IMR-90 (cell line): ENCODE measurements around the gene EIF4G3. TPM values are rescaled to one million over a fixed set of nuclear protein-coding genes. Genes with fewer than 3 reads are reported as not detected.

Source experiments
- ATAC-seq: fragments of 200-7000 bp; cut with Tn5 transposase; 2 replicates; pipeline ENCODE4 v1.9.1; 2020; ENCODE audit warnings: low read depth, mild to moderate bottlenecking, moderate library complexity
- BruUV-seq: library from RNA; stranded (reverse); fragments of 400-500 nt; replicated peaks from 2 replicates; lab custom pipeline; 2021; lab: Mats Ljungman, UMichigan
- CTCF ChIA-PET: fragments of 300-600 bp; formaldehyde crosslinking; extraction: SDS; loops from one replicate; lab custom pipeline; 2021; ENCODE audit warnings: antibody characterized with exemption; lab: Yijun Ruan, JAX
- POLR2A ChIA-PET: fragments of 300-600 bp; sonication (Branson Sonifier 250); formaldehyde crosslinking; loops from one replicate; lab custom pipeline; 2022; ENCODE audit warnings: antibody characterized with exemption; ENCODE audit not compliant: unreplicated experiment; lab: Charles Lee
- DNase-seq: peaks from one replicate; pipeline ENCODE4 v3.0.0; 2013
- H2AFZ ChIP-seq: replicated peaks from 2 replicates; pipeline ENCODE3; 2013; ENCODE audit warnings: low read length, mild to moderate bottlenecking; ENCODE audit not compliant: poor library complexity
- H2AK5ac ChIP-seq: 2 replicates; pipeline ENCODE4 v1.6.1; 2013; ENCODE audit warnings: low read depth, low read length, inconsistent platforms
- H2AK9ac ChIP-seq: replicated peaks from 2 replicates; pipeline ENCODE3; 2013; ENCODE audit warnings: mild to moderate bottlenecking, low read depth, low read length, moderate library complexity; ENCODE audit not compliant: poor library complexity
- H2BK120ac ChIP-seq: 2 replicates; pipeline ENCODE4 v1.6.1; 2013; ENCODE audit warnings: low read depth, low read length, inconsistent platforms
- H2BK15ac ChIP-seq: 3 replicates; pipeline ENCODE4 v1.6.1; 2013; ENCODE audit warnings: low read depth, low read length, inconsistent platforms
- H2BK20ac ChIP-seq: 2 replicates; pipeline ENCODE4 v1.6.1; 2013; ENCODE audit warnings: low read depth, mild to moderate bottlenecking, inconsistent platforms, low read length, moderate library complexity
- H2BK5ac ChIP-seq: 2 replicates; pipeline ENCODE4 v1.6.1; 2013; ENCODE audit warnings: mild to moderate bottlenecking, low read depth, low read length, inconsistent platforms; ENCODE audit not compliant: poor library complexity, severe bottlenecking
- H3K14ac ChIP-seq: replicated peaks from 2 replicates; pipeline ENCODE4 v1.6.1; 2013; ENCODE audit warnings: low read depth, low read length, inconsistent platforms
- H3K18ac ChIP-seq: 2 replicates; pipeline ENCODE4 v1.6.1; 2013; ENCODE audit warnings: low read depth, low read length, control low read depth
- H3K23ac ChIP-seq: 2 replicates; pipeline ENCODE4 v1.6.1; 2013; ENCODE audit warnings: low read depth, low read length, inconsistent platforms
- H3K27ac ChIP-seq: 2 replicates; pipeline ENCODE4 v1.5.1; 2013; ENCODE audit warnings: mild to moderate bottlenecking, control low read depth, low read length; ENCODE audit not compliant: insufficient read depth
- H3K27me3 ChIP-seq: 2 replicates; pipeline ENCODE4 v1.6.1; 2013; ENCODE audit warnings: low read length; ENCODE audit not compliant: control insufficient read depth, insufficient read depth
- H3K36me3 ChIP-seq: 2 replicates; pipeline ENCODE4 v1.6.1; 2013; ENCODE audit warnings: low read length, mixed read lengths; ENCODE audit not compliant: control insufficient read depth, insufficient read depth
- H3K4ac ChIP-seq: 2 replicates; pipeline ENCODE4 v1.6.1; 2013; ENCODE audit warnings: low read depth, low read length, inconsistent platforms
- H3K4me1 ChIP-seq: 2 replicates; pipeline ENCODE4 v1.6.1; 2013; ENCODE audit warnings: low read length, mixed read lengths; ENCODE audit not compliant: control insufficient read depth, insufficient read depth
- H3K4me2 ChIP-seq: 2 replicates; pipeline ENCODE4 v1.6.1; 2013; ENCODE audit warnings: low read depth, mild to moderate bottlenecking, control low read depth, low read length, moderate library complexity
- H3K4me3 ChIP-seq: 2 replicates; pipeline ENCODE4 v1.5.1; 2013; ENCODE audit warnings: low read depth, mild to moderate bottlenecking, control low read depth, low read length, moderate library complexity; ENCODE audit not compliant: insufficient read depth
- H3K56ac ChIP-seq: 2 replicates; pipeline ENCODE4 v1.6.1; 2013; ENCODE audit warnings: low read length, inconsistent platforms; ENCODE audit not compliant: insufficient read depth; ENCODE audit errors: extremely low read depth
- H3K79me1 ChIP-seq, 2 experiments: 2 replicates each; pipeline ENCODE4 v1.6.1; 2013; ENCODE audit warnings: low read length in 2 of 2, inconsistent platforms in 1 of 2, low read depth in 1 of 2
- H3K9ac ChIP-seq: 2 replicates; pipeline ENCODE4 v1.6.1; 2013; ENCODE audit warnings: low read depth, low read length, control low read depth
- H3K9me1 ChIP-seq: 2 replicates; pipeline ENCODE4 v1.6.1; 2013; ENCODE audit warnings: low read length, inconsistent platforms; ENCODE audit not compliant: insufficient read depth
- H3K9me3 ChIP-seq: 2 replicates; pipeline ENCODE4 v1.6.1; 2013; ENCODE audit warnings: low read length; ENCODE audit not compliant: control insufficient read depth, insufficient read depth
- H4K20me1 ChIP-seq: 2 replicates; pipeline ENCODE4 v1.6.1; 2013; ENCODE audit warnings: low read length, inconsistent platforms; ENCODE audit not compliant: insufficient read depth
- H4K5ac ChIP-seq: 2 replicates; pipeline ENCODE4 v1.6.1; 2013; ENCODE audit warnings: mild to moderate bottlenecking, low read depth, low read length, control low read depth
- H4K8ac ChIP-seq, 2 experiments: 2 replicates each; pipeline ENCODE4 v1.6.1; 2013; ENCODE audit warnings: low read depth in 2 of 2, low read length in 2 of 2, control low read depth in 1 of 2, inconsistent platforms in 1 of 2
- H4K91ac ChIP-seq: 2 replicates; pipeline ENCODE4 v1.6.1; 2013; ENCODE audit warnings: low read depth, low read length, inconsistent platforms; ENCODE audit not compliant: insufficient read depth
- BHLHE40 ChIP-seq: fragments of 150-350 bp; IDR thresholded peaks from 2 replicates; pipeline ENCODE4 v1.6.1; 2016; ENCODE audit warnings: mild to moderate bottlenecking, low read depth, low read length
- CHD1 ChIP-seq: IDR thresholded peaks from 2 replicates; pipeline ENCODE4 v1.6.1; 2012; ENCODE audit warnings: low read depth, low read length, improper control_type of control experiment
- CTCF ChIP-seq: conservative IDR thresholded peaks from 2 replicates; pipeline ENCODE4 v1.5.1; 2012; ENCODE audit warnings: mild to moderate bottlenecking, low read depth, low read length, improper control_type of control experiment
- MAZ ChIP-seq: IDR thresholded peaks from 2 replicates; pipeline ENCODE4 v1.6.1; 2012; ENCODE audit warnings: low read depth, mild to moderate bottlenecking, low read length, improper control_type of control experiment, moderate library complexity, borderline replicate concordance
- MXI1 ChIP-seq: IDR thresholded peaks from 2 replicates; pipeline ENCODE4 v1.6.1; 2012; ENCODE audit warnings: low read depth, mild to moderate bottlenecking, low read length, moderate library complexity, borderline replicate concordance
- NFE2L2 ChIP-seq: fragments of 150-350 bp; IDR thresholded peaks from 2 replicates; pipeline ENCODE4 v1.6.1; 2016; ENCODE audit warnings: low read depth, mild to moderate bottlenecking, low read length
- RAD21 ChIP-seq: IDR thresholded peaks from 2 replicates; pipeline ENCODE4 v1.6.1; 2012; ENCODE audit warnings: low read length, improper control_type of control experiment
- RCOR1 ChIP-seq: IDR thresholded peaks from 2 replicates; pipeline ENCODE4 v1.6.1; 2012; ENCODE audit warnings: mild to moderate bottlenecking, low read length, improper control_type of control experiment; ENCODE audit not compliant: insufficient replicate concordance
- RFX5 ChIP-seq: IDR thresholded peaks from 2 replicates; pipeline ENCODE4 v1.8.0; 2012; ENCODE audit warnings: low read depth, mild to moderate bottlenecking, low read length, moderate library complexity
- SMC3 ChIP-seq: fragments of 150-350 bp; IDR thresholded peaks from 2 replicates; pipeline ENCODE4 v1.6.1; 2016; ENCODE audit warnings: low read depth, mild to moderate bottlenecking, antibody characterized with exemption, low read length, moderate library complexity
- WGBS, 2 experiments: methylation state at CpG; one replicate each; pipeline versions ENCODE4 v1.1.5 to v1.1.7; 2013; ENCODE audit warnings: missing lambda C conversion rate in 2 of 2; ENCODE audit not compliant: insufficient read length in 1 of 2; ENCODE audit errors: extremely low coverage in 2 of 2; 5-methylcytosine and 5-hydroxymethylcytosine counted together
- dilution Hi-C: fragments of 300-500 bp; cut with HindIII; formaldehyde crosslinking; loops from one replicate; pipeline ENCODE4 v1.14.3; 2018; ENCODE audit warnings: low sequenced_read_pairs; ENCODE audit not compliant: unreplicated experiment
- in situ Hi-C: fragments of 300-500 bp; cut with MboI; formaldehyde crosslinking; loops from 3 replicates; pipeline ENCODE4 v1.14.3; 2019; ENCODE audit warnings: low sequenced_read_pairs, inconsistent platforms, mixed read lengths
- intact Hi-C: fragments of 100-400 bp; cut with micrococcal nuclease; formaldehyde crosslinking; loops from 2 replicates; pipeline ENCODE4 v1.10.0; 2022
- polyA plus RNA-seq, 3 experiments: library from polyadenylated mRNA; depleted of rRNA; stranded (reverse); fragments of >200 nt; gene quantifications; 2 replicates each; pipeline ENCODE4 v1.2.3, GENCODE V29; 2012; ENCODE audit warnings: low replicate concordance in 1 of 3
- total RNA-seq: library from RNA; depleted of rRNA; stranded (reverse); fragments of >200 nt; gene quantifications from 2 replicates; pipeline ENCODE4 v1.2.3, GENCODE V29; 2012
- TF ChIP-seq, protein P1 (sequence below): fragments of 150-350 bp; IDR thresholded peaks from 2 replicates; pipeline ENCODE4 v1.6.1; 2017; ENCODE audit warnings: mild to moderate bottlenecking, antibody characterized with exemption, low read length, low read depth

Gene EIF4G3
- total and polyA plus RNA-seq, 2 of the 4 experiments (the other 2 are of a cell fraction) = 25.8 to 49.2 TPM

DNA sequence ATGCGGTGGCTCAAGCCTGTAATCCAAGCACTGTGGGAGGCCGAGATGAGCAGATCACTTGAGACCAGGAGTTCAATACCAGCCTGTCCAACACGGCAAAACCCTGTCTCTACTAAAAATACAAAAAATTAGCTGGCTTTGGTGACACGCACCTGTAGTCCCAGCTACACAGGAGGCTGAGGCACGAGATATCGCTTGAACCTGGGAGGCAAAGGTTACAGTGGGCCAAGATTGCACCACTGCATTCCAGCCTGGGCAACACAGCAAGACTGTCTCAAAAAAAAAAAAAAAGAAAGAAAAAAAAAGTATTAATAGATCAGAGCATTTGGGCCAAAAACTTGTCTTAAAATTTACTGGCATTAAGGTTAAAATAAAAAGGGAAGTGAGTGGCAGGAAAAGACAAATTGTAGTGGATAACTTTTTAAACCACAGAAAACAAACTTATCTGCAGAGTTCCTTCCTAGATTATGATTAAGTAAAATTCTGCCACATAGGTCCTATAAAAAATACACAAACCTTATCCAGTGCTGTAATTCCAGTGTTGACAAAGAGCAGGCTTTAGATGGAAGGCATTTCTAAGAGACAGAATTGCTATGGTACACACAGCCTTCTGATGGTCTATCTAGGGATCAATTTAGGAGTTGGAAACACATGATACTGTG, 53.3 kb downstream of the EIF4G3 start (continued):
- no peak for TF ChIP-seq MAZ

DNA sequence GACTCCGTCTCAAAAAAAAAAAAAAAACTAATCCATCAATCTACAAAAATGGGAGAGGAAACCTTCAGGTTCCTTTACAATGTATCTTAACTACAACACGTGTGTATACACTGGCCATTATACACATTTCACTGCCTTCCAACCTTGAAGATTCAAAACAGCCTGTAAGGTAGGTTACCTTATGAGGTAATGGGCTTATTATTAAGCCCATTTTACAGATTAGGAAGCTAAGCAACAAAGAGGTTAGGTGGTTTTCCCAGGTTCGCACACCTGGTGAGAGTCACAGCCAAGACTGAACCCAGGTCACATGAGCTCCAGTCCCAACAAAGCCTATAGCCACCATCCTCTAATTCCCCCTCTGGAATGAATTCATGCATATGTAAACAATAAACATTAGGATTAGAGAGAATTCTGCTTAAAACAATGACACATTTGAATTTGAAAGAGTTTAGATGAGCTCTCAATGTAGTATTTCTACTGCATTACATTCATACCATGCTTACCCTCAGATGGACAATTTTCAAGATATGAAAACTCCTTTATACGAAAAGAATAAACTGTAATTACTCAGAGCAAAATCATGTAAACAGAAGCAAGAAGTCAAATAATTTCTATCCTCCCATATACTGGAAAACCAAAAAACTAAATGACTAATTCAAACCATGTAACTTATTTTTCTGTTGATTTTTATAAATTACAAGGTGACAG, 54.8 kb downstream of the EIF4G3 start:
- no peaks in the 10 kb centered on the region for H3K9me3 ChIP-seq
- no peaks in the 10 kb centered on the region for H3K27me3 ChIP-seq
- no peak overlapping the region for H3K9ac ChIP-seq
- ATAC-seq (peak; percentile 82), DNase-seq (peak; percentile 75)
- peak overlapping the region; percentile 19 for H4K91ac ChIP-seq
- dilution Hi-C loops = no loop called here
- ChIA-PET POLR2A (no interaction called here), CTCF (interaction anchor here (0.6 to 1.1 kb wide), 3 partner anchors 9 to 977 kb away, joined by 3 to 5 read pairs (median 4); no protein-coding TSS in a partner anchor)
- no peak overlapping the region for H3K14ac ChIP-seq
- H3K4ac ChIP-seq = peak overlapping the region; percentile 58; the same call in 1 of the 2 replicates
- H2BK20ac ChIP-seq = no peak overlapping the region
- no peak overlapping the region for H3K4me3 ChIP-seq
- H3K23ac ChIP-seq = no peak overlapping the region
- peak overlapping the region; percentile 6; the same call in 1 of the 2 replicates for H3K18ac ChIP-seq
- no CpG with 5 or more reads among the region's 4 CpGs for WGBS, 2 experiments
- H3K4me1 ChIP-seq = peaks cover 14% of the 10 kb centered on the region
- no TSS peak for BruUV-seq
- peaks cover 6% of the 10 kb centered on the region for H3K36me3 ChIP-seq
- H4K20me1 ChIP-seq = peaks cover 16% of the 10 kb centered on the region; the same call in 1 of the 2 replicates
- no peak overlapping the region for H2AFZ ChIP-seq
- intact Hi-C loops = no loop called here
- in situ Hi-C loops = no loop called here
- H2BK15ac ChIP-seq = peak overlapping the region; percentile 27; the same call in 1 of the 3 replicates
- peak overlapping the region; percentile 66 for H2BK5ac ChIP-seq
- peak overlapping the region; percentile 4; the same call in 1 of the 2 replicates for H2BK120ac ChIP-seq
- no peak overlapping the region for H2AK9ac ChIP-seq
- H2AK5ac ChIP-seq = 0 out of 2 replicates have a peak overlapping the region, but pooled peaks have one; percentile 52
- H4K5ac ChIP-seq = no peak overlapping the region
- no peak overlapping the region for H3K56ac ChIP-seq
- peaks cover 12 to 54% of the 10 kb centered on the region in 2 experiments for H3K79me1 ChIP-seq
- peak overlapping the region in 1 of 2 experiments; percentile 74; a peak in 2 of 4 replicates for H4K8ac ChIP-seq
- H3K9me1 ChIP-seq = peaks cover 16% of the 10 kb centered on the region
- H3K4me2 ChIP-seq = peak overlapping the region; percentile 7; the same call in 1 of the 2 replicates
- no peak overlapping the region for H3K27ac ChIP-seq
- TF ChIP-seq RAD21 = no peak
- TF ChIP-seq BHLHE40 = no peak
- TF ChIP-seq CHD1 = no peak
- no peak for TF ChIP-seq RFX5
- no peak for TF ChIP-seq NFE2L2
- no peak for TF ChIP-seq RCOR1
- no peak for TF ChIP-seq SMC3
- TF ChIP-seq MAZ = no peak
- TF ChIP-seq, protein P1, sequence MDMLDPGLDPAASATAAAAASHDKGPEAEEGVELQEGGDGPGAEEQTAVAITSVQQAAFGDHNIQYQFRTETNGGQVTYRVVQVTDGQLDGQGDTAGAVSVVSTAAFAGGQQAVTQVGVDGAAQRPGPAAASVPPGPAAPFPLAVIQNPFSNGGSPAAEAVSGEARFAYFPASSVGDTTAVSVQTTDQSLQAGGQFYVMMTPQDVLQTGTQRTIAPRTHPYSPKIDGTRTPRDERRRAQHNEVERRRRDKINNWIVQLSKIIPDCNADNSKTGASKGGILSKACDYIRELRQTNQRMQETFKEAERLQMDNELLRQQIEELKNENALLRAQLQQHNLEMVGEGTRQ = no peak
- no peak for TF ChIP-seq CTCF
- no peak for TF ChIP-seq MXI1
